ENCODE results near the gene WFIKKN2.

WFIKKN2 gene

GRCh38 chr17:50845240-50846147 is 10.1 kb downstream of the WFIKKN2 start:
- Histone ChIP-seq H3K36me3 (no peaks in the 10 kb centered on the region), H3K4me3 (no peak overlapping the region), H3K9me3 (no peaks in the 10 kb centered on the region), H3K27me3 (no peaks in the 10 kb centered on the region), H3K4me1 (peaks cover 0 to 10% (median 0%) of the 10 kb centered on the region in 4 donors), H3K27ac (no peak overlapping the region)
- TF ChIP-seq CTCF (IDR thresholded peaks at IDR 0.05) = no peak
- peak in 1 of 2 donors; percentile 50 for DNase-seq
- intact Hi-C loops (cut with DNase I; ENCODE audit: low total_unique reads) = loop anchor here (10.0 kb wide), 2 partner anchors 209 to 309 kb away; partner anchors contain the start of gene NME1

GRCh38 chr17:50847566-50847965 is 12.2 kb downstream of the WFIKKN2 start:
- Histone ChIP-seq H3K27ac (no peak overlapping the region), H3K4me3 (no peak overlapping the region), H3K9me3 (no peaks in the 10 kb centered on the region), H3K27me3 (no peaks in the 10 kb centered on the region), H3K36me3 (no peaks in the 10 kb centered on the region), H3K4me1 (peaks cover 0 to 19% (median 7%) of the 10 kb centered on the region in 4 donors)
- intact Hi-C loops (cut with DNase I; ENCODE audit: low total_unique reads) = loop anchor here (10.0 kb wide), 2 partner anchors 207 to 307 kb away; partner anchors contain the start of gene NME1
- peak in 1 of 2 donors; percentile 21 for DNase-seq
- no peak for TF ChIP-seq CTCF (IDR thresholded peaks at IDR 0.05)

GRCh38 chr17:50848039-50848438 is 12.7 kb downstream of the WFIKKN2 start:
- Histone ChIP-seq H3K27ac (no peak overlapping the region), H3K36me3 (no peaks in the 10 kb centered on the region), H3K9me3 (no peaks in the 10 kb centered on the region), H3K4me3 (no peak overlapping the region), H3K4me1 (peaks cover 0 to 22% (median 10%) of the 10 kb centered on the region in 4 donors), H3K27me3 (no peaks in the 10 kb centered on the region)
- intact Hi-C loops (cut with DNase I; ENCODE audit: low total_unique reads) = loop anchor here (10.0 kb wide), 2 partner anchors 207 to 307 kb away; partner anchors contain the start of gene NME1
- no peak for DNase-seq
- no peak for TF ChIP-seq CTCF (IDR thresholded peaks at IDR 0.05)

- no peak for DNase-seq
- TF ChIP-seq CTCF (IDR thresholded peaks at IDR 0.05) = no peak
- Histone ChIP-seq H3K4me3 (no peak overlapping the region), H3K9me3 (no peaks in the 10 kb centered on the region), H3K27me3 (no peaks in the 10 kb centered on the region), H3K36me3 (no peaks in the 10 kb centered on the region), H3K4me1 (peaks cover 0 to 22% (median 10%) of the 10 kb centered on the region in 4 donors), H3K27ac (no peak overlapping the region)
- intact Hi-C loops (cut with DNase I; ENCODE audit: low total_unique reads) = loop anchor here (10.0 kb wide), 2 partner anchors 206 to 306 kb away; partner anchors contain the start of gene NME1
These were observed 13.3 kb downstream of the WFIKKN2 start for GRCh38 chr17:50848711-50849110.

GRCh38 chr17:50850640-50851039 is 15.3 kb downstream of the WFIKKN2 start:
- no peaks in the 10 kb centered on the region for H3K36me3 ChIP-seq
- no peaks in the 10 kb centered on the region for H3K27me3 ChIP-seq
- no peak overlapping the region for H3K4me3 ChIP-seq
- DNase-seq = peak in 1 of 2 donors; percentile 15
- intact Hi-C loops (cut with DNase I; ENCODE audit: low total_unique reads) = loop anchor here (5.0 kb wide), 1 partner anchor 102 kb away; no protein-coding TSS in a partner anchor
- H3K27ac ChIP-seq = no peak overlapping the region
- H3K4me1 ChIP-seq = peaks cover 0 to 16% (median 10%) of the 10 kb centered on the region in 4 donors
- no peaks in the 10 kb centered on the region for H3K9me3 ChIP-seq
- no peak for TF ChIP-seq CTCF (IDR thresholded peaks at IDR 0.05)
